SK-N-SH (cell line): Measurements from ENCODE around the gene PSMD2. TPM values are rescaled to one million over a fixed set of nuclear protein-coding genes. Genes with fewer than 3 reads are reported as not detected.

Experiments
- CTCF ChIA-PET: fragments of 300-600, 350-600 bp; formaldehyde crosslinking; extraction: SDS; loops from one replicate; lab custom pipeline; 2021; lab: Yijun Ruan, JAX
- POLR2A ChIA-PET: fragments of 350-600 bp; sonication (Branson Sonifier 250); formaldehyde crosslinking; extraction: SDS; loops from one replicate; lab custom pipeline; 2020; ENCODE audit warnings: antibody characterized with exemption, inconsistent platforms; lab: Yijun Ruan, JAX
- DNase-seq: peaks from one replicate; pipeline ENCODE4 v3.0.0; 2012
- H2AFZ ChIP-seq: fragments of 200-600 bp; sonication (generic); 2 replicates; pipeline ENCODE4 v1.8.1; 2016; ENCODE audit warnings: antibody characterized with exemption, mild to moderate bottlenecking, low read depth
- H3F3A ChIP-seq: fragments of 200-600 bp; sonication (generic); replicated peaks from 2 replicates; pipeline ENCODE3; 2016; ENCODE audit warnings: antibody characterized with exemption, mild to moderate bottlenecking; ENCODE audit not compliant: insufficient read depth
- H3K27ac ChIP-seq, 2 experiments: fragments of 200-500 bp in 1 of 2; fragments of 200-600 bp in 1 of 2; sonication (Bioruptor generic) in 1 of 2; sonication (generic), shearing (Covaris generic) in 1 of 2; 2 replicates each; pipeline versions ENCODE4 v1.5.1 to v1.6.1; 2014 to 2016; ENCODE audit warnings: low read depth in 2 of 2, inconsistent platforms in 1 of 2, low read length in 1 of 2, mild to moderate bottlenecking in 1 of 2, mixed read lengths in 1 of 2
- H3K27me3 ChIP-seq: fragments of 200-600 bp; sonication (generic), shearing (Covaris generic); 2 replicates; pipeline ENCODE4 v1.6.1; 2016; ENCODE audit warnings: mixed run types; ENCODE audit not compliant: insufficient read depth
- H3K36me3 ChIP-seq, 2 experiments: fragments of 200-500 bp in 1 of 2; fragments of 200-600 bp in 1 of 2; sonication (Bioruptor generic) in 1 of 2; sonication (generic) in 1 of 2; replicated peaks in 1 of 2; 2 replicates each; pipeline versions ENCODE3 to v1.5.1; 2014 to 2016; ENCODE audit warnings: low read length in 1 of 2, mild to moderate bottlenecking in 1 of 2; ENCODE audit not compliant: insufficient read depth in 2 of 2, control insufficient read depth in 1 of 2
- H3K4me1 ChIP-seq, 2 experiments: fragments of 200-500 bp in 1 of 2; fragments of 200-600 bp in 1 of 2; sonication (Bioruptor generic) in 1 of 2; sonication (generic), shearing (Covaris generic) in 1 of 2; 2 replicates each; pipeline versions ENCODE4 v1.5.1 to v1.6.1; 2014 to 2016; ENCODE audit warnings: low read depth in 1 of 2, low read length in 1 of 2, mixed run types in 1 of 2; ENCODE audit not compliant: insufficient read depth in 2 of 2, control insufficient read depth in 1 of 2
- H3K4me2 ChIP-seq: fragments of 200-600 bp; sonication (generic), shearing (Covaris generic); 2 replicates; pipeline ENCODE4 v1.6.1; 2017; ENCODE audit warnings: mixed run types
- H3K4me3 ChIP-seq, 2 experiments: fragments of 200-500 bp in 1 of 2; fragments of 200-600 bp in 1 of 2; sonication (Bioruptor generic) in 1 of 2; sonication (generic), shearing (Covaris generic) in 1 of 2; 2 replicates each; pipeline versions ENCODE4 v1.5.1 to v1.8.1; 2014 to 2016; ENCODE audit warnings: low read depth in 2 of 2, inconsistent platforms in 1 of 2, low read length in 1 of 2, mild to moderate bottlenecking in 1 of 2, mixed read lengths in 1 of 2, moderate library complexity in 1 of 2
- H3K79me2 ChIP-seq: fragments of 200-600 bp; sonication (generic); 2 replicates; pipeline ENCODE4 v1.8.1; 2017; ENCODE audit warnings: mild to moderate bottlenecking; ENCODE audit not compliant: insufficient read depth
- H3K9ac ChIP-seq: fragments of 200-600 bp; sonication (generic); 2 replicates; pipeline ENCODE4 v1.6.1; 2017; ENCODE audit warnings: mixed run types
- H3K9me2 ChIP-seq: fragments of 200-600 bp; sonication (generic); 2 replicates; pipeline ENCODE4 v1.6.1; 2017; ENCODE audit warnings: mixed run types
- H3K9me3 ChIP-seq: fragments of 200-600 bp; sonication (generic); 2 replicates; pipeline ENCODE4 v1.6.1; 2017; ENCODE audit warnings: mixed run types, mild to moderate bottlenecking, moderate library complexity
- H4K20me1 ChIP-seq: fragments of 200-600 bp; sonication (generic); 2 replicates; pipeline ENCODE4 v1.6.1; 2017; ENCODE audit warnings: mild to moderate bottlenecking, mixed run types; ENCODE audit not compliant: insufficient read depth
- CHD2 ChIP-seq: fragments of 150-350 bp; IDR thresholded peaks from 2 replicates; pipeline ENCODE4 v1.6.1; 2018; ENCODE audit warnings: low read length; ENCODE audit not compliant: partially characterized antibody
- EP300 ChIP-seq, 2 experiments: IDR thresholded peaks; 2 replicates each; pipeline versions ENCODE4 v1.4.0 to v1.6.1; 2012; ENCODE audit warnings: borderline replicate concordance in 1 of 2, low read depth in 1 of 2, low read length in 1 of 2
- FOSL2 ChIP-seq: IDR thresholded peaks from 2 replicates; pipeline ENCODE4 v1.4.0; 2012; ENCODE audit warnings: low read depth, mild to moderate bottlenecking, moderate library complexity, borderline replicate concordance
- FOXM1 ChIP-seq: IDR thresholded peaks from 2 replicates; pipeline ENCODE4 v1.4.0; 2012; ENCODE audit warnings: low read depth, mild to moderate bottlenecking
- GABPA ChIP-seq: IDR thresholded peaks from 2 replicates; pipeline ENCODE4 v1.4.0; 2012; ENCODE audit warnings: low read depth, mild to moderate bottlenecking
- JUND ChIP-seq: IDR thresholded peaks from 2 replicates; pipeline ENCODE4 v1.4.0; 2012
- MEF2A ChIP-seq: IDR thresholded peaks from 2 replicates; pipeline ENCODE4 v1.4.0; 2012; ENCODE audit warnings: low read depth, borderline replicate concordance
- NRF1 ChIP-seq: IDR thresholded peaks from 2 replicates; pipeline ENCODE4 v1.6.1; 2012; ENCODE audit warnings: low read depth, mild to moderate bottlenecking, low read length
- PBX3 ChIP-seq: IDR thresholded peaks from 2 replicates; pipeline ENCODE4; 2012
- RAD21 ChIP-seq: IDR thresholded peaks from 2 replicates; pipeline ENCODE4 v1.6.1; 2012; ENCODE audit warnings: mild to moderate bottlenecking, low read length
- REST ChIP-seq: IDR thresholded peaks from 2 replicates; pipeline ENCODE4 v1.6.1; 2012; ENCODE audit warnings: mild to moderate bottlenecking, low read depth, low read length, moderate library complexity
- RFX5 ChIP-seq: IDR thresholded peaks from 2 replicates; pipeline ENCODE4 v1.6.1; 2012; ENCODE audit warnings: mild to moderate bottlenecking, improper control_type of control experiment, low read length
- SIN3A ChIP-seq: IDR thresholded peaks from 2 replicates; pipeline ENCODE4 v1.6.1; 2012; ENCODE audit warnings: low read depth, mild to moderate bottlenecking, low read length, moderate library complexity, borderline replicate concordance
- ZBTB33 ChIP-seq: IDR thresholded peaks from 2 replicates; pipeline ENCODE4 v1.4.0; 2012; ENCODE audit warnings: low read depth, borderline replicate concordance
- WGBS: methylation state at CpG from one replicate; pipeline ENCODE4 v1.1.6; 2017; ENCODE audit warnings: low lambda C conversion rate; 5-methylcytosine and 5-hydroxymethylcytosine counted together
- polyA plus RNA-seq, 3 experiments: library from polyadenylated mRNA; depleted of rRNA; stranded (reverse); fragments of >200 nt; gene quantifications; 2 replicates each; pipeline ENCODE4 v1.2.3, GENCODE V29; 2012

Gene PSMD2
- polyA plus RNA-seq, 1 of the 3 experiments (the other 2 are of a cell fraction) = 328 TPM

GRCh38 chr3:184277366-184277765 is 21.7 kb upstream of the PSMD2 start:
- CTCF ChIA-PET = interaction anchor here (0.9 to 1.8 kb wide), 2 partner anchors 26 to 28 kb away, joined by 3 to 5 read pairs; partner anchors contain the start of gene EEF1AKMT4

GRCh38 chr3:184282941-184283340 is 16.1 kb upstream of the PSMD2 start:
- Histone ChIP-seq H3K9ac (no peak overlapping the region), H3F3A (no peaks in the 10 kb centered on the region), H3K27ac (no peak overlapping the region), H3K27me3 (peaks cover 5% of the 10 kb centered on the region; the same call in 1 of the 2 replicates), H2AFZ (no peak overlapping the region), H3K4me1 (peaks cover 0 to 4% of the 10 kb centered on the region in 2 experiments; a peak in 1 of 4 replicates), H4K20me1 (no peaks in the 10 kb centered on the region), H3K4me2 (no peak overlapping the region), H3K4me3 (no peak overlapping the region), H3K9me3 (no peaks in the 10 kb centered on the region), H3K36me3 (no peaks in the 10 kb centered on the region)
- WGBS = 59% methylated on average over 4 of the region's 4 CpGs
- no peak for DNase-seq
- POLR2A ChIA-PET = no interaction called here
- TF ChIP-seq SIN3A (no peak), JUND (no peak), PBX3 (no peak)
- TF ChIP-seq, all 33 proteins: peak for 0
- H3K9me2 ChIP-seq = no peaks in the 10 kb centered on the region
- no peaks in the 10 kb centered on the region for H3K79me2 ChIP-seq
- CTCF ChIA-PET = interaction anchor here (1.5 kb wide), 1 partner anchor 23 kb away, joined by 5 read pairs; no protein-coding TSS in a partner anchor

More at GRCh38 chr3:184277366-184277765, 21.7 kb upstream of the PSMD2 start:
- H2AFZ ChIP-seq = no peak overlapping the region
- H3K36me3 ChIP-seq = no peaks in the 10 kb centered on the region
- H3K9ac ChIP-seq = no peak overlapping the region
- no peak overlapping the region for H3K4me2 ChIP-seq
- H3K9me3 ChIP-seq = no peaks in the 10 kb centered on the region
- no peak for TF ChIP-seq EP300 (IDR thresholded peaks at IDR 0.05; ENCODE audit: borderline replicate concordance in 1 of 2, low read depth in 1 of 2, low read length in 1 of 2)
- no peak for TF ChIP-seq FOSL2
- H3K4me1 ChIP-seq = peaks cover 0 to 3% of the 10 kb centered on the region in 2 experiments; a peak in 1 of 4 replicates
- no peak overlapping the region for H3K4me3 ChIP-seq
- no peak for DNase-seq
- peaks cover 14% of the 10 kb centered on the region for H3K27me3 ChIP-seq
- H3K79me2 ChIP-seq = no peaks in the 10 kb centered on the region
- WGBS = 62% methylated on average over 5 of the region's 6 CpGs
- H3K27ac ChIP-seq = no peak overlapping the region
- no peaks in the 10 kb centered on the region for H3K9me2 ChIP-seq
- no peaks in the 10 kb centered on the region for H3F3A ChIP-seq
- H4K20me1 ChIP-seq = no peaks in the 10 kb centered on the region
- POLR2A ChIA-PET = no interaction called here

- Histone ChIP-seq H3F3A (peaks cover 4% of the 10 kb centered on the region), H4K20me1 (no peaks in the 10 kb centered on the region), H3K27me3 (peaks cover 3% of the 10 kb centered on the region; the same call in 1 of the 2 replicates), H3K4me1 (peaks cover 0 to 4% of the 10 kb centered on the region in 2 experiments; a peak in 1 of 4 replicates), H3K79me2 (no peaks in the 10 kb centered on the region), H3K36me3 (no peaks in the 10 kb centered on the region), H3K9me3 (no peaks in the 10 kb centered on the region), H2AFZ (no peak overlapping the region), H3K4me2 (no peak overlapping the region), H3K27ac (no peak overlapping the region), H3K9ac (no peak overlapping the region), H3K4me3 (no peak overlapping the region), H3K9me2 (no peaks in the 10 kb centered on the region)
- 69% methylated on average over 3 of the region's 8 CpGs for WGBS
- DNase-seq = no peak
- CTCF ChIA-PET = interaction anchor here (0.8 to 2.2 kb wide), 11 partner anchors 10 to 391 kb away, joined by 3 to 15 read pairs (median 4); partner anchors contain the start of genes ABCC5 and FAM131A
- POLR2A ChIA-PET = no interaction called here
- TF ChIP-seq RAD21 (no peak), FOXM1 (no peak), CHD2 (no peak), MEF2A (no peak), NRF1 (no peak), REST (no peak), ZBTB33 (no peak), RFX5 (no peak), GABPA (no peak)
Measured at GRCh38 chr3:184283681-184284080, 15.4 kb upstream of the PSMD2 start.
